DMS153 treated with DMSO at 0.1 percent for 48 hours (cell line): ENCODE measurements around the gene ADPRHL1.

ENCODE experiments used
- DNase-seq: peaks from one replicate; lab custom pipeline; 2025; ENCODE audit not compliant: unreplicated experiment; lab: John Stamatoyannopoulos, UW

ADPRHL1 gene

GRCh38 chr13:113433391-113433916 lies 19.8 kb downstream of the ADPRHL1 start:
- no peak for DNase-seq

- DNase-seq = no peak
These were observed 20.6 kb downstream of the ADPRHL1 start for GRCh38 chr13:113432506-113433270.

DNA sequence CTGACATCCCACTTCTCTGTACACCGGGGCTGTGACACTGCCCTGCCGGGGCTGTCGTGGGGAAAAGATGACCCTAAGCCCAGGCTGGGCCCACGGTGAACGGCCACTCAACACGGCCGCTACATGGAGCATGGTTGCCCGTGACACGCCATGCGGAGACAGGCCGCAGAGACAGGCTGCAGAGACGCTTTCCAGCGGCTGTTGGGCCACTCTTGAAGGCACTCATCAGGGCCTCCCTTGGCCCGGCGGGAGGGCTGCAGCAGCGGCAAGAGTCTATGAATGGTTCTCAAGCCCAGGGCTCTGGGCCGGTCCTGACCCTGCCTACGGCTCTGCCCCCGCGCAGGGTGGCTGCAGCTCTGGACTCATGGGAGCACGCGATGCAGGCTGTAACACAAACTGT lies 22.1 kb downstream of the ADPRHL1 start:
- DNase-seq = no peak

DNA sequence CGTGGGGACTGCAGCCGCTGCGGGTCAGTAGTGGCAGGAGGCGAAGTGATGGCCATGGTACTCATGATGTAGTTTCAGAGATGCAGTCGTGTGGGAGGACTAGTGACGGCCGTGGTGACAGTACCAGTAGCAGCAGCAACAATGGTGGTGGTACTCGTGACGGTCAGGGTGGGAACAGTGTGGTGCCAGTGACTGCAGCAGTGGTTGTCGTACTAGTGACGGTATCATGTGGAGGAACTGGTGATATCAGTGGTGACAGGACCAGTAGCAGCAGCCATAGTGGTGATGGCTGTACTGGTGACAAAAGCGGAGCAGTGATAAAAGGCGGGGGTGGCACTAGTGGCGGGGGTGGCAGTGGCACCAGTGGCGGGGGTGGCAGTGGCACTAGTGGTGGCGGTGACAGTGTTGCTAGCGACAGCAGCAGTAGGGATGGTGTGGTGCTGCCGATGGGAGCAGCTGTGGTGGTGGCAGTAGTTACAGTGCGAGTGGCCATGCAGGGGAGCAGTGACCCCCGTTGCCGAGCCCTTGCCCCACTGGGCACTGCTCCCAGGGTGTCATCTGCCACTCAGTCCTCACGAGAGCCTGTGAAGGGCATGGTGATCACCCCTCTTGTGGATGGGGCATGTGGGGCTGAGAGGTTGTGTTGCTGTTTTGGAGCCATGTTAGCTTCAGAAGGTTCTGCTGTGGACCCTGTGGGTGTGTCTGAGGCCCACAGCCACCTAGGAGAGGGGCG lies 22.7 kb downstream of the ADPRHL1 start:
- DNase-seq = no peak

DNA sequence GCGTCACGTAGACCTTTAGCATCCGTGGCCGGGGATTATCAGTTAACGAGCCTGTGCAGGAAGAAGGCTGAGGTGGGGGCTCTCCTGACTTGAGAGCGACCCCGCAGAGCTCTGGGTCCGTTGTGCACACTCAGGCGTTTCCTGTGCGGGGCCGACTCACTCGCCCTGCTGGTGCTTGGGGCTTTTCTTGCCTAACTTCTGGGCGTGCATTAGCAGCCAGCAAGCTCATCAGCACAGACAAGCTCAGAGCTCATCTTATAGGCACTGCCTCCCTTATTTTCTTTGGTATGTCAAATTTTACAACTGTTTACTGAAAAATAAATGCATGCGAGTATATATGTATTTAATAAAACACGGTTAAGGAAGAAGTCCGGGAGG lies 23.7 kb downstream of the ADPRHL1 start:
- no peak for DNase-seq

GRCh38 chr13:113428871-113429607 lies 24.2 kb downstream of the ADPRHL1 start:
- DNase-seq = no peak

- DNase-seq = no peak
These were observed 24.8 kb downstream of the ADPRHL1 start for GRCh38 chr13:113428469-113428865.

DNA sequence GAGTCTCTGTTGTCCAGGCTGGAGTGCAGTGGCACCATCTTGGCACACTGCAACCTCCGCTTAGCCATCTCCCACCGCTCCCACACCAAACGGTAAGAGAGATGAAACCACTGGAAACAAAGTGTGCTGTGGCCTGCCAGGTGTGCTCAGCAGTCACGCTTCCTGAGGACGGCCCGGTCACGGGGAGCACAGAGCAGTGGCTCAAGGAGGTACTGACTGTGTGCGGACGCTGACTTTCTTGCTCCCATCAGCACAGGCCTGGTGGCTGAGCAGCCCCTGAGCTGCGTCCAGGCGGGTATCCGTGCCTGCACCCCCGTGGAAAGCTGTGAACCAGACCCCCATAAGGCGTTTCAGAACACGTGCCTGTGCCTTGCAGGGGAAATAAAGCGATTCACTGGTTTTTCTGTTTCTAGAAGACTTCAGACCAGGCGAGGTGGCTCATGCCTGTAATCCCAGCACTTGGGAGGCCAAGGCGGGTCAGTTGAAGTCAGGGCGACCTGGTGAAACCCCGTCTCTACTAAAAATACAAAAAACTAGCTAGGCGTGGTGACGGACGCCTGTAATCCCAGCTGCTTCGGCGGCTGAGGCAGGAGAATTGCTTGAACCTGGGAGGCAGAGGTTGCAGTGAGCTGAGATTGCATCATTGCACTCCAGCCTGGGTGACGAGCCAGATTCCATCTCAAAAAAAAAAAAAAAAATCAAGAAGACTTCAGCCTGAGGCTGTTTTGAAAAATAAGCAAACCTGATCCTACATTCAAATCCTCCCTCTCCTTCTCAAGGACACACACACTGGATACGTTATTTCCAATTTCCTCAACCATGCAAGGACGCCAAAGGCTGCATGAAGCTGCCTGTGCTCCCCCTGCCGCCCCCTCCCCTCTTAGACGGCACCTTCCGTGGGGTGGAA lies 25.5 kb downstream of the ADPRHL1 start:
- no peak for DNase-seq

DNA sequence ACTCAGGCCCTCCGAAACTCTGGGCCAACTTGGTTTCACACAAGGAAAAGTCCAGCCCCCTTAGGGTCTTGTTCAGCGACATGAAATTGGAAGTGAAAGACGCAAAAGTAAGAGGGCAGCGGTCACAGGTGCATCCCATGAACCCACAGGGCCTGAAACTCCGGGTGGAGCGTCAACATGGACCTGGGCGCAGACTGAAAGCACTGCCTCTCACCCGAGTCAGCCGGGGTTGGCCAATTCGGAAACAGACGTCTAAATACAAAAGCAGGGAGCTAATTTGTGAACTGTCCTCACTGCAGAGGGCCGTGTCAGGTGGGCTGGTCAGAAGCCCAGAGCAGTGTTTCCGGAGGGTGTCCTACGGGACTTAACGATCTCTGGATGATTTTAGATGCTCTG lies 26.7 kb downstream of the ADPRHL1 start:
- no peak for DNase-seq

GRCh38 chr13:113425941-113426590 lies 27.2 kb downstream of the ADPRHL1 start:
- DNase-seq = no peak

GRCh38 chr13:113423520-113424163 lies 29.6 kb downstream of the ADPRHL1 start:
- no peak for DNase-seq

DNA sequence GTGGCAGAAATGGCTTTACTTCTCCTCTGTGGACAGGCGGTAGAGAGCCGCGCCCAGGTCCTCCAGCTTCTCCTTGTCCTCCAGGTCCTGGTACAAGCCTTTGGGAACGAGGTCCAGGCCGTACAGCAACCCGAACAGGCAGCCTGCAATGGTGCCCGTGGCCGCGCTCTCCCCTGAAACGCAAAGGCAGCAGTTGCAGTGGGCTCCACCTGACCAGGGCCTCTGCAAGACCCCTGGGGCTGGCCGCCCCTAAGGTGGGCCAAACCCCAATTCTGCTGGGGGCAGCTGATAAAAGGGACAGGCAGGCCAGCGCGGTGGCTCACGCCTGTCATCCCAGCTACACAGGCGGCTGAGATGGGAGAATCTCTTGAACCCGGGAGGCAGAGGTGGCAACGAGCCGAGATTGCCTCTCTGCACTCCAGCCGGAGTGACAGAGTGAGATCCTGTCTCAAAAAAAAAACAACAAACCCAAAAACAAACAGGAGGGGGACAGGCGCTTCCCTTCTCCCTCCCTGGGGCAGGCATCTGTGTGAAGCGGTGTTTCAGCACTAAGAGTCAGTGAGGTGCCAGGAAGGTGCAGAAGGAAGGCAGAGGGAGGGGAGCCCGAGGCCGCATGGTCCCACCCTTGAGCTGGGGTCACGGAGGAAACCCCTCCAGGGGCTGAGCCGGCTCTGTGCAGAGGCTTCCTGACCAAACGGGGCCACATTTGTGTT lies 30.3 kb downstream of the ADPRHL1 start:
- no peak for DNase-seq

- no peak for DNase-seq
These were observed 31.5 kb downstream of the ADPRHL1 start for GRCh38 chr13:113421673-113422270.

- no peak for DNase-seq
These were observed 32.3 kb downstream of the ADPRHL1 start for GRCh38 chr13:113420833-113421600.

DNA sequence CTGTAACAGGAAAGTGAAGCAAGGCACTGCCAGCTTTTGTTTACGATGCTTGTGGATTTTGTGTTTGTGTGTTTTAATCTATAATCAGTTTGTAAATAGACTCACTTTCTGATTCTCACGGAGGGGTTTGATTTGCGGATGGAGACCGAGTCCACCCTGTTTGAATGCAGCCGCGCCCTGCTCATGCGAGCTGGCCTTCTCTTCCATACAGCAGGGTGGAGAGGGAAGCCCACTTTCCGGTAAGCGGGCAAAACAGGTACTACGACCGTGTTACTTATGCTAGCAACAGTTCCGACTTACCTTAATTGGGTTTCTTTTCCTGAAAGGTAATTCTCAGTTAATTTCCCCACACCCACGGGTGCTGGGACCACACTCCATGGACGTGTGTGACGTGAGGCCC lies 33.1 kb downstream of the ADPRHL1 start:
- no peak for DNase-seq

- no peak for DNase-seq
These were observed 33.6 kb downstream of the ADPRHL1 start for GRCh38 chr13:113419531-113420193.

DNA sequence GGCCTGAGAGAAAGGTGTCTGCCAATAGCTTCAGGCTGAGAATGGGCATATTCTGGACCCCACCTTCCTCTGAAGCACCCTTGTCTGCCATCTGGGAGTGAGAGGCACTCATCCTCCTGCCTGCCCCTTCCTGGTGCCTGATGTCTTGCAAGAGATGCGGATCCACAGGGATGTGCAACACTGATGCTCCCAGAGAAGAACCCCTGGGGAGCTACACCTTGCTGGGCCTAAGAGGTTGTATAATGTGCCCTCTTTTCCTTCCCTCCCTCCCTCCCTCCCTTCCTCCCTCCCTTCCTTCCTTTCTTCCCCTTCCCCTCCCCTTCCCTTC lies 34.6 kb downstream of the ADPRHL1 start:
- no peak for DNase-seq
